HG03108 (cell line): ENCODE measurements around the gene PCDHGA1.
A peak's percentile ranks its signal among the peaks of the same experiment; 100 is the strongest.

Source experiments
- ATAC-seq: cut with Tn5 transposase; IDR thresholded peaks from one replicate; pipeline ENCODE4 v1.9.1; 2021; ENCODE audit warnings: moderate library complexity; ENCODE audit not compliant: unreplicated experiment

Gene PCDHGA1

DNA sequence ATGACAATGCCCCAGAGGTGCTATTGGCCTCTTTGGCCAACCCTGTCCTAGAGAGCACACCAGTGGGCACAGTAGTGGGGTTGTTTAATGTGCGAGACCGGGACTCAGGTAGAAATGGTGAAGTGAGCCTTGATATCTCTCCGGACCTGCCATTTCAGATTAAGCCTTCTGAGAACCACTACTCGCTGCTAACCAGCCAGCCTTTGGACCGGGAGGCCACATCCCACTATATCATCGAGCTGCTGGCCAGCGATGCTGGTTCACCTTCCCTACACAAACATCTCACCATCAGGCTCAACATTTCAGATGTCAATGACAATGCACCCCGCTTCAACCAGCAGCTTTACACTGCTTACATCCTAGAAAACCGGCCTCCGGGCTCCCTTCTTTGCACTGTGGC lies 160.0 kb downstream of the PCDHGA1 start:
- no peak for ATAC-seq

DNA sequence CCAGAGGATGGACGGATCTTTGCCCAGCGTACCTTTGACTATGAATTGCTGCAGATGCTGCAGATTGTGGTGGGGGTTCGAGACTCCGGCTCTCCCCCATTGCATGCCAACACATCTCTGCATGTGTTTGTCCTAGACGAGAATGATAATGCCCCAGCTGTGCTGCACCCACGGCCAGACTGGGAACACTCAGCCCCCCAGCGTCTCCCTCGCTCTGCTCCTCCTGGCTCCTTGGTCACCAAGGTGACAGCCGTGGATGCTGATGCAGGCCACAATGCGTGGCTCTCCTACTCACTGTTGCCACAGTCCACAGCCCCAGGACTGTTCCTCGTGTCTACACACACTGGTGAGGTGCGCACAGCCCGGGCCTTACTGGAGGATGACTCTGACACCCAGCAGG lies 160.5 kb downstream of the PCDHGA1 start:
- ATAC-seq, result no peak

DNA sequence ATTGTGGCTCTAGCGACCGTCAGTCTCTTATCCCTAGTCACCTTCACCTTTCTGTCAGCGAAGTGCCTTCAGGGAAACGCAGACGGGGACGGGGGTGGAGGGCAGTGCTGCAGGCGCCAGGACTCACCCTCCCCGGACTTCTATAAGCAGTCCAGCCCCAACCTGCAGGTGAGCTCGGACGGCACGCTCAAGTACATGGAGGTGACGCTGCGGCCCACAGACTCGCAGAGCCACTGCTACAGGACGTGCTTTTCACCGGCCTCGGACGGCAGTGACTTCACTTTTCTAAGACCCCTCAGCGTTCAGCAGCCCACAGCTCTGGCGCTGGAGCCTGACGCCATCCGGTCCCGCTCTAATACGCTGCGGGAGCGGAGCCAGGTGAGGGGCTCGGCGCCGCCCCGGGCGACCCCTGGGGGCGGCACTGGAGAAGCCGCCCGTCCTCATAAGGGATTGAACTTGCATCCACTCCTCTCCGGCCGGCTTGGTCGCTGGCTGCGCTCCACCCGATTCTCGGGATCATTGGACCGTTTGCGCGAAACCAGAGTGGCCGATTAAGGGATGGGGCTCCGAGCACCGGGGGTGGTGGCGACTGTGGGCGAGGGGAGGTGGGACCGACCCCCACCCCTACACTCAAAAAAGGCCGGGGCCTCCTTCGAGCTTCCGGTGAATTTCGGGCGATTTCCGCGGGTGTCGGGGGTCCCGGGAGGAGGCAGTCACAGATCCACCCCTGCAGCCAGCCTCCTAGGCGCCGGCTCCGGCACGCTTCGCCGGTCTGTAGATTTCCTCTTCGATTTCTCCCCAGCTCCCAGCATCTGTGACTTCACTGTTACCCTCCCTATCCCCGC lies 161.2 kb downstream of the PCDHGA1 start:
- peak; percentile 19 for ATAC-seq

DNA sequence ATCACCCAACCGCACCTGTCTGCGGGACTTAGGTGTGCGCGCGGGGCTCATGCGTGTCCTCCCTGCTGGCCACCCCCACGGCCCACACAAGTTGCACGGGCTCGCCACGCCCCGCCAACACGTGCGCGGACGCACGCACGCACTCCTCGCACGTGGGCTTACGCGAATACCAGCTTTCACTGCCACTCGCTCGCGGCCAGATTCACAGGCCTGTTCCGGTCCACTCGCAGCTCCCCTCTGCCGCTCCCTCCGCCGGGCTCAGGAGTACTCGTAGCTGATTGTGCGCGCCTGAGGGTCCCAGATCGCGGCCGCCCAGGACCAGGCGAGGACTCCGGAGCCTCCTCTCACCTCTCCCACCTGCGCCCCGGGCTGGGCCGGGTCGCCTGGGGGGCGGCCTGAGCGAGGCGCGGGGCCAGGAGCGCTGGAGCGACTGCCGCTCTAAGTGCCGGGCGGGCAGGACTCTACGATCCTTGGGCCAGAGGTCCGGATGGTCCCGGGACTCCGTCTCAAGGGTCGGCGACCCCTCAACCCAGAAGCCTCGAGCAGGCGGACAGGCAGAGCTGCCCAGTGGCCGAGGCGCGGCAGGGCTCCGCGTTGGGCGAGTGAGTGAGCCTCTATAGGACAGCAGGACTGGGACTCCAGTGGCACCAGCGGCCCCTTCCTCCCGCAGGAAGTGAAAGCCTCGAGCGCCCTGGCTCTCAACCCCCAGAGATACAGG lies 162.0 kb downstream of the PCDHGA1 start:
- ATAC-seq, result peak; percentile 44

DNA sequence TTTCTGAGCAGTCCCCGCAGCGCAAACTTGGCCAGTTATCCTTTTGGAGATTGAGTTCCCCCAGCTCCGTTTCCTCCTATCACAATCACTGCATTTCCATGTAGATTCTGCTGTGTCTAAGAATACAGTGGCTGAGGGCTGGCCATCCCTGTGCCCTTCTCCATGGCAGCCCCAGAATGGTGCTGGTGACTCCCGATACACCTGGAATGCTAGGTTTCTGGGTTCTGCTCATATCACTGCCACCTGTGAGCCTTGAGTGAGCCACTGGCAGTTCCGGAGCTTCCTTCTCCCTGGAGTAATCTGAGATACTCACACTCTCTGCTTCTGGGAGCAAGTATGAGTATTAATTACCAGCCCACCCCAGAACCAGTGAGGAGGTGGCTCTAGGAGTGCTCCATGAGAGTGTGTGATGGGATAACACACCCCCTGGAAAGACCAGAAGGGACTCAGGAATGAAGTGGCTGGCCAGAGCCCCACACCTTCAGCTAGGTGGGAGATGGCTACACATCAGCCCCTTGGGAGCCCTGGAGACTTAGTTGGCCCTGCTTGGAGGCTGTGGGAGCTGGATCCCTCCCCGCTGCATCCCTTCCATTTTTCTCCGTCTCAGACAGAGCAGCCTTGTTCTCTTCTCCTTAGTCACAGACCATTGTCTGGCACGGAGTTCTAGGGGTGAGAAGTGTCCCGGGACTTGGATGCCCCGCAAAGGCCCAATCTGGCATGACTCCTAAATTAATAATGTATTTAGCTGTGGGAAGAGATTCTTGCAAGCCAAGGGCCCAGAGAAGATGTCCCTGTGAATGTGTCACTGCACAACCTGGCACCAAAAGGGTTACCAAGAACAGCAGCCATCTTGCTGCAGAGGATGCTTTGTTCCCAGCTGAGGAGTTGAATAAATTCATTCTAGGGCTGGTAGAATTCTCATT lies 163.4 kb downstream of the PCDHGA1 start:
- ATAC-seq, result no peak

DNA sequence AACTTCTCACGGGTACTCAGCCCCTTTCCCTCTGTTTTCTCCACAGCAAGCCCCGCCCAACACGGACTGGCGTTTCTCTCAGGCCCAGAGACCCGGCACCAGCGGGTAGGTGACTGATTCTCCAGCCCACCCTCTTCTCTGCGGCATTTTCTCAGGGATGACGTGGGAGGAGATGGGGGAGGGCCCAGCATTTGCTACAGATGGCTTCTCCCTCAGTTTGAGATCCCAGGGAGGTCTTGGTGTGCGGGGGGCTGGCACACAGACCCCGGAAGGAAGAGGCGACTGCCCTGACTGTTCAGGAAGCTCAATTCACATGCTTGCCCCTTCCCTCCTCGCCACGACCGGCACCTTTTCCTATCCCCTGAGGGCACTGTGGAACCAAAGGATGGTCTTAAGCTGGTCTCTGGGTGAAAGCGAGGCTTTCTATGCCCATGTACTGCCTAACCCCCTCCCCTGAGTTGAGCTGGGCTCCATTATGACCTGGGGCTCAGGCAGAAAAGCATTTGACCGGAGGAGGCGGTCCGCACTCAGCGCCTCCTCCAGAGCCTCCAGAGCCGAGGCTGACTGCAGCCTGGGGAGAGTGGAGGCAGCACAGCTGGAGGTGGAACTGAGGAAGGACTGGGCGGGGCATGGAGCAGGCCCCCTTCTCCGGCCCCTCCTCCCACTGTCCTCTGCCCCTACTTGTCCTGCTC lies 164.6 kb downstream of the PCDHGA1 start:
- ATAC-seq, result no peak

DNA sequence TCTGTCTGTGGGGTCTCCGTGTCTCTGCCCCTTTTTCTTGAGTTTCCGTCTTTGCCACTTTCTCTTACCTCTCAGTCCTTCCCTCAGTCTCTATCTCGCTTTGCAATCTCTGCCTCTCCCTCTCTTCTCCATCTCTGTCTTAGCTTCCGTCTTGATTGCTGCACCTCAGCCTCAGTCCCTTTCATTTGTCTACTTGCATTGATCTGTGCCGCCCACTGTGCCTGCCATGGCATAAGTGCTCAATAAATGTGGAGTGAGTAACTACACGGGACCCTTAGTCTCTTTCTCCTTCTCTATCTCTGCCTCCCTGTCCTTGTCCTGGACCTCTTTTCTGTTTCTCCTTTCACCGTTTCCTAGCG lies 165.1 kb downstream of the PCDHGA1 start:
- ATAC-seq, result no peak

DNA sequence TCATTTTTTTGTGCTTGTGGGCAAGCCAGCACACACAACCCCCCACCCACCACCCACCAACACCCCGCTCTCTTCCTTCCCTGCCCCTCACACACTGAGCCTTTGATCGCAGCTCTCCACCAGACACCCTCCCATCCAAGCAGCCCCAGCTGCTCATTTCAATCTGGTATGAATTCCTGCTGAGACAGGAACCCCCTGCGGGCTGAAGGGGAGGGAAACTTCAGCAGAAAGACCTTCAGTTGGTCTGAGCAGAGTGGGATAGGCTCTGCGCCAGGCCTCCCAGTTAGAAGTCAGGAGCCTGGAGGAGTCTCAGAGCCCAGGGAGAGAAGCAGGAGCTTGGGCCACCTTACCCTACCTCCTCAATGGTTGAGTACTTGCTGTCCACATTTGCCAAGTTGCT lies 165.7 kb downstream of the PCDHGA1 start:
- ATAC-seq, result no peak

DNA sequence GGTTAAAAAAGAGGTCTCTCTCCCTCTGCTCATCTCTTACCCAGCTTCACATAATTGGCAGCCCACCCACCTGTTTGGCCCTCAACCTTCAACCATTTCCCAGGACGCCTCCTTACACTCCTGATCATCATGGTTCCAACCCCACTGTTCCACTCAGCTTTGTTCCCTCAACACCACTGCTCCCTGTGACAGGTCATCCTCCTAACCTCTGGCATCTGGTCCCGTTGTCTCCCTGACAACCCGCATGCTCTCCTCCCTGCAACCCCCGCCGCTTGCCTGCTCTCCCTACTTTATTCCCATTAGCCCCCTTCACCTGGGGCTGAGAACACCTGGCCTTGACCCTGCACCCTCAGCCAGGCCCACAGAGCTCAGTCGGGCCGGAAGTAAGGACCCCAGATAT lies 171.4 kb downstream of the PCDHGA1 start:
- no peak for ATAC-seq

DNA sequence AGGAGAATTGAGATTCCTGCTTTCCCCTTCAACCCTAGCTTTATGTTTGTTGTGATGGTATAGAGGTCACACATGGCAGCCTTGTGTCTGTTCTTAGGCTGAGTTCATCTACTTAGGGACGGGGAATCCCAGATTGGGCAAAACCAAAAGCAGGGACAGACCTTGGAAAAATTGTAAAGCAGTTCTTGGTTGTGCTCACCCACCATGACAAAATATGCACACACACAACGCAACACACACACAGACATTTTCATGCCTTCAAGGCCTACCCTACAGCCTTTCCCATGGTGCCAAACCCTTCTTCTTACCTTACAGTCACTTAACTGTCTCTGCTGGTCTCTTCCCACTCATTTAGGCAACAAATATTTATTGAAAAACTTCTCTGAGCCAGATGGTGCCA lies 173.4 kb downstream of the PCDHGA1 start:
- ATAC-seq, result no peak

DNA sequence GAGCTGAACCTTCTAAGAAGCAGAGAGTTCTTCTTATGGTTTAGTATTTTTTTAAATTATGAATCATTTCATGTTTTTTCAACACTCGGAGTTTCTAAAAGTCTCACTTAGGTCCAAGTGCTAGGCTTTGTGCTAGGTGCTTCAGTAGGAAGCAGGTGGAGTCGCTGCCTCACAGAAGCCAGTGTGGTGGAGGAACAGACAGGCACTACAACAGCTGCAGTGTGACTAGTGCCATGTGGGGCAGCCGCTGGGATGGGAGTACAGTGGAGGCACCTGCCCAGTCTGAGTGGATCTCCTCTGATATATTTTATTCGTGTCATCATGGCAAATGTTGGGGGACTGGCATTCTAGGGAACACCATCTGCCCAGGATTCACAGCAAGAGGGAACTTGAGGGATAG lies 173.9 kb downstream of the PCDHGA1 start:
- no peak for ATAC-seq

DNA sequence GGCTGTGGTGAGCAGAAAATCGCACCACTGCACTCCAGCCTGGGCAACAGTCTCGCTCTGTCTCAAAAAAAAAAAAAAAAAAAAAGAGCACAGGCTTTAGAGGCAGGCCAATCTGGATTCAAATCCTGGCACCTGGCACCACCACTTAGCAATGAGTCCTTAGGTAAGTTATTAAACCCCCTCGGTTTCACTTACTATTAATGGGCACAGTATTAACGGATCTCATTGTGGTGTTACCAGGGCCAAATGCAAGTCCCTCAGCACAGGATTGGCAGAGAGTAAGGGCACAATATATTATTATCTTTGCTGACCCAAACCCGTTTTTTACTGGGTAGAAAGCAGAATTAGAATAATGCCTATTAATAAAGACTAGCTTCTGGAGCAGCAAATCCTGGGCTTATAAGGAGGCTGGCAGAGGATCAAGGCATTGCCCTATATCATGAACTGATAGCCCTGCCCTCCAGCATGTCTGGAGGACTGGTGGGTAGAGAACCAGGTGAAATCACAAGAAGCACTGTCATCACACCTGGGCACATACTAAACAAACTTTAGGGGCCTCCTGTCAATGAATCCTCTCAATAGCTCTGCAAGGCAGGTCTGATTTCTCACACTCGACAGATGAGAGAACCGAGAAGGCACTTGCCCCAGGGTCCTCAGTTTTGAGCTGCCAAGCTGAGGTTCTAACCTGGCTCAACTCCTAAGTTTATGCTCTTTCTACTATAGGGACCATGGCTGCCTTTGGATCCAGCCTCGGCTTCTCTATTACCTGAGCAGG lies 176.3 kb downstream of the PCDHGA1 start:
- no peak for ATAC-seq

DNA sequence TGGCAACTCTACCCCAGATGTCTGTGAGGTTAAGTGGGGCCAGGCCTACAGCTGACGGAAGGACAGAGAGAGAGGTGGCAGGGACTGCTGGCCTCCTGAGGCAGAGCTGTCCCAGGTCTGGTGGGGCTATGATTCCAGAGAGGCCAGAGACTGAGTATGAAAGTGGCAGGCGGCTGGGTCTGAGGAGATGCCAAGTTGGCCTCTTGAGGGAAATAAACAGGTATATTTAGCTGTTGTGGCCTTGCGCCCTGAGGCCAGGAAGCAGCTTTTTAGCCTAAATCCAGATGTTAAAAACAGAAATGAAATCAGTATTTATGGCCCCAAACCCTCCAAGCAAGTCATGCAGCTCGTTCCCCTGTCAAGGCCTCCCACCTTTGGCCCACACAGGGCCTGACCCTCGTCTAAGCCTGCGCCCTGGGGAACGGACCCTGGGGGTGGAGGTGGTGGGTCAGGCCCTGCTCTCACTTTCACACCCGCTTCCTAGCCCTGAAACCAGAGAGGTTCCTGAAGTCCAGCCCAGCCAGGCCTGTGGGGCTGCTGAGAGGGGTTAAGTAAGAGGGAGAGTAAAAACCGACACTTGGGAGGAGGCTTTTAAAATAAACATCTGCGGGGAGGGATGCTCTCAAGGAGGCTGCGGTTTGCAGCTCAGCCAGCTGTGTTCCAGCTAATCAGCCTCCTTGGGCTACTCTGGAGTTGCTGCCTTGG lies 177.2 kb downstream of the PCDHGA1 start:
- ATAC-seq, result peak; percentile 32

DNA sequence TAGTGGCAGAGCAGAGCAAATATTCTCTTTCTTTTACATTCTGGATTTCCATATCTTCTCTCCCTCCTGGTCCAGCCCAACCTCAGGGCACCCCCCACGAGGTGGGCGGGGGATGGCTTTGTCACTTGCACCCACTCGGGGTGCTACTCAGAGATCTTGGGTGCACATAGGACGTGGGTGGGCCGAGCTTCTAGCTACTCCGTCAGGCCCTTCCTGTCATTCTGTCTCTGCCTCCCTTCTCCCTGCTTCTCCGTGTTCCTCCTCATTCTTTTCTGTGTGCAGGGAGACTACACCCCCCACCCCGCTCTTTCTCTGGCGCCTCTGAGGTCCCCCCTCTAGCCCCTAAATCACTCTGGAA lies 178.1 kb downstream of the PCDHGA1 start:
- ATAC-seq, result no peak

DNA sequence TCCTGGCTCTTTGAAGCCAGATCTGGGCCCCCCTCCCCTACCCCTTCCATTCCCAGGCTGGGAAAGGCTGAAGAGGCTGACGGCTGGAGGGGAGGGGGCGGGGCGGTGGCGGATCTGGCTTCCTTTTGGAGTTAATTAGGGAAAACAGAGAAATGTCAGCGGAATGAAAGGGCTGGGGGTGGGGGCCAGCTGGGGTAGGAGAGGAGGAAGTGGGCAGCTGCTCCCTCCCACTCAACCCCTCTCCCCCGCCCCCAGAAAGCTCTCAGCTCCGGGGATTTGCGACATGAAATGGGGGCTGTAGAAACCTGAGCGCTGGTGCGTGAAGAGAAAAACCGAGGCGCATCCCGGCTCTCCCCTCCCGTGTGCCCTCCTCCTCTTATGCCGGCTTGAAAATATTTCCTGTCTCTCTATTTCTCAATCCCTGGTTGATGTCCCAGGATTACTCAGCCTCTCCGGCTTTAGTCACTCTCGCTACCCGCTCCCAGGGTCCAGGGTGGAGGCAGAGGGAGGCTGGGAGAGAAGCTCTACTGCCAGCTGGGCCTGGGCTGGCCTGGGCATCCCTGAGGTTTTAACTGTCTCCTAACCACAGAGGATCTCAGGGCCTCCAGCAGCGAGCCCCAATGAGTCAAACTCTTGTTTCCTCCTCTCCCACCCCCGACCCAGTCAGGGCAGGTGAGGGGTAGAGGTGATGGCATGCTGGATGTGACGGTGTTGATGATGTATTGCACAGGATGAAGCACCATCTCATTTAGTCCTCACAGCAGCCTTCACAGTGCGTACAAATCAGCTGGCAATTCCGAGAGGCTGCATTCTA lies 178.7 kb downstream of the PCDHGA1 start:
- no peak for ATAC-seq

DNA sequence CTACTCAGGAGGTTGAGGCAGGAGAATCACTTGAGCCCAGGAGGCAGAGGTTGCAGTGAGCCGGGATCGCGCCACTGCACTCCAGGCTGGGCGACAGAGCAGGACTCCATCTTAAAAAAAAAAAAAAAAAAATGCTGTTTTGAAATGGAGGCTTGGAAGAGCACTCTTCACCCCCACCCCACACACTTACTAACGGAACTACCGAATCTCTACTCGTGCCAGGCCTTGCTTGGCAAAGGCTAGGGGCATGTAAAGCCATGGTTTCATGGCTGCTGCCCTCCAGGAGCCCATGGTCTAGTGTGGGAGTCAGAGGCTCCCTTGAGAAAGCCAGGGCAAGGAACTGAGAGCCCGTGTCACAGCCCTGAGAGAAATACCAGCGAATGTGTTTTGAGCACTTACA lies 179.8 kb downstream of the PCDHGA1 start:
- no peak for ATAC-seq

DNA sequence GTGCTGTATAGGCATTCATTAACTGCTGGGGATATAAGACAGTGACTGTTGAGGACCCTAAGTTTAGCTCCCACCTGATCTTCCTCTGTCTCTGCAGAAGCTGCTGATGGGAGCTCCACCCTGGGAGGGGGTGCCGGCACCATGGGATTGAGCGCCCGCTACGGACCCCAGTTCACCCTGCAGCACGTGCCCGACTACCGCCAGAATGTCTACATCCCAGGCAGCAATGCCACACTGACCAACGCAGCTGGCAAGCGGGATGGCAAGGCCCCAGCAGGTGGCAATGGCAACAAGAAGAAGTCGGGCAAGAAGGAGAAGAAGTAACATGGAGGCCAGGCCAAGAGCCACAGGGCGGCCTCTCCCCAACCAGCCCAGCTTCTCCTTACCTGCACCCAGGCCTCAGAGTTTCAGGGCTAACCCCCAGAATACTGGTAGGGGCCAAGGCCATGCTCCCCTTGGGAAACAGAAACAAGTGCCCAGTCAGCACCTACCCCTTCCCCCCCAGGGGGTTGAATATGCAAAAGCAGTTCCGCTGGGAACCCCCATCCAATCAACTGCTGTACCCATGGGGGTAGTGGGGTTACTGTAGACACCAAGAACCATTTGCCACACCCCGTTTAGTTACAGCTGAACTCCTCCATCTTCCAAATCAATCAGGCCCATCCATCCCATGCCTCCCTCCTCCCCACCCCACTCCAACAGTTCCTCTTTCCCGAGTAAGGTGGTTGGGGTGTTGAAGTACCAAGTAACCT lies 180.7 kb downstream of the PCDHGA1 start:
- peak; percentile 40 for ATAC-seq

DNA sequence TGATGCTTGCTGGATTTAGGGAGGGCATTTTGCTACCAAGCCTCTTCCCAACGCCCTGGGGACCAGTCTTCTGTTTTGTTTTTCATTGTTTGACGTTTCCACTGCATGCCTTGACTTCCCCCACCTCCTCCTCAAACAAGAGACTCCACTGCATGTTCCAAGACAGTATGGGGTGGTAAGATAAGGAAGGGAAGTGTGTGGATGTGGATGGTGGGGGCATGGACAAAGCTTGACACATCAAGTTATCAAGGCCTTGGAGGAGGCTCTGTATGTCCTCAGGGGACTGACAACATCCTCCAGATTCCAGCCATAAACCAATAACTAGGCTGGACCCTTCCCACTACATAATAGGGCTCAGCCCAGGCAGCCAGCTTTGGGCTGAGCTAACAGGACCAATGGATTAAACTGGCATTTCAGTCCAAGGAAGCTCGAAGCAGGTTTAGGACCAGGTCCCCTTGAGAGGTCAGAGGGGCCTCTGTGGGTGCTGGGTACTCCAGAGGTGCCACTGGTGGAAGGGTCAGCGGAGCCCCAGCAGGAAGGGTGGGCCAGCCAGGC lies 181.5 kb downstream of the PCDHGA1 start:
- no peak for ATAC-seq
